NCI-H2081 treated with DMSO at 0.1 percent for 48 hours (cell line): ENCODE measurements around the gene SLC35F3.

Source experiments
- DNase-seq: peaks from one replicate; lab custom pipeline; 2025; lab: John Stamatoyannopoulos, UW

SLC35F3 gene

GRCh38 chr1:234256359-234256758 is 351.9 kb downstream of the SLC35F3 start:
- DNase-seq: no peak

- DNase-seq: no peak
These were observed 353.6 kb downstream of the SLC35F3 start for GRCh38 chr1:234258071-234258470.

DNA sequence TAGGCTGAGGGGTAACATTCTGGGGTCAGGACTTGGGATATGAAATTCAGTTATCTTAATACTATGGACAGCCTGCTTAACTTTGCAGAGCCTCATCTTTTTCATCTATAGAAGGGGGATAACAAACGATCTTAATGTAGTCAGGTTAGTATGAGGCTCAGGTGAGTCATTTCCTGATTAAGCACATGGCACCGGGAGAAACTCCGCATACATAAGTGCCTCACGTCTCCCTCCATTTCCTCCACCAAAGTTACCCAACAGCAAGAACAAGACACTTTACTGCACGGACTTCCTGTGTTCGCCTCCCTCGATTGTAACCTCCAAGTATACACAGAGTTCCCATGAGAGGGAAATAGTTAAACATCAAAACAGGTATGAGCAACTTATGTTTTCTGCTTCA is 356.1 kb downstream of the SLC35F3 start:
- no peak for DNase-seq

DNA sequence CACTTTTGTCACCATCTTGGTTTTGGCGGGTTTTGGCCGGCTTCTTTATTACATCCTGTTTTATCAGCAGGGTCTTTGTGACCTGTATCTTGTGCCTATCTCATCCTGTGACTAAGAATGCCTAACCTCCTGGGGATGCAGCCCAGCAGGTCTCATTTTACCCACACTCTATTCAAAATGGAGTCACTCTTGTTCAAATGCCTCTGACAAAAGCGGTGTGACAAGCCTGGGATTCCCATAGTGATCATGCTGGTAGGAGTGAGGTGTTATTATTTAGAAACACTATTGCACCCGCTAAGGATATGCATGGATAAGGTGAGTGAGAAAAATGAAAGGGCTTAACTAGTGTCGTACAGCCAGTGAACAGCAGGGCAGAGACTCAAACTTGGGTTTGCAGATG is 357.1 kb downstream of the SLC35F3 start:
- DNase-seq: no peak

- DNase-seq: no peak
These were observed 357.7 kb downstream of the SLC35F3 start for GRCh38 chr1:234262007-234262753.

DNA sequence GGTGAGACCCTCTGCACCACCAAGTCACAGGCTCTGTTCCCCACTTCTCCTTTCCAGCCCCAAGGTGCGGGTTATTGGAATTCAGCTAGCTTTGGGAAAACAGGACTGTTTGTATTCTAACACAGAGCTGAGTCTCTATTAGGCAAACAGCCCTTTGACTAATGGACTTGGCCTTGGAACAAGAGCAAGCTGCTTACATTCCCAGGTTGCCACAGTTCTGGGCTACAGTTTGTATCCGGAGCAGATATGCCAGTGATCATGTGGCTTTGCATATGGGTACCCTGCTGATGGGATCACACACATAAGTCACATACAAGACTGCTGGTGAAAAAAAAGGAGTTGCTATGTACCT is 358.3 kb downstream of the SLC35F3 start:
- DNase-seq: no peak

DNA sequence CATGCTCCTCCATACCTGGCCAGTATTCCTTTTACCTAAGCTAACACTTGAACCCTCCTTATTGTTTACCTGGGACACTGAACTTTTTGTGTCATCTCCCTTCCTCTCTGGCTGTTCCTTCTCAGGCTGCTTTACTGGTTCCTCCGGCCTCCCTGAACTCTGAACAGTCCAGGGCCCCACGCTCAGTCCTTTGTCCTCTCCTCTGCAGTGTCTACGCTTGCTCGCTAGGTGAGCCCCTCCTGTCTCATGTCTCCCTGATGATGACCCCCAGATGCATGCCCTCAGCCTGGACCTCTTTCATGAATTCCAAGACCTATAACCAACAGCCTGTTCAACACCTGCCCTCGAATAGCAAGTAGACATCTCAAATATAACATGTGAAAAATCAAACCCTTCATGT is 360.4 kb downstream of the SLC35F3 start:
- no peak for DNase-seq

GRCh38 chr1:234265321-234265720 is 360.8 kb downstream of the SLC35F3 start:
- DNase-seq: no peak

DNA sequence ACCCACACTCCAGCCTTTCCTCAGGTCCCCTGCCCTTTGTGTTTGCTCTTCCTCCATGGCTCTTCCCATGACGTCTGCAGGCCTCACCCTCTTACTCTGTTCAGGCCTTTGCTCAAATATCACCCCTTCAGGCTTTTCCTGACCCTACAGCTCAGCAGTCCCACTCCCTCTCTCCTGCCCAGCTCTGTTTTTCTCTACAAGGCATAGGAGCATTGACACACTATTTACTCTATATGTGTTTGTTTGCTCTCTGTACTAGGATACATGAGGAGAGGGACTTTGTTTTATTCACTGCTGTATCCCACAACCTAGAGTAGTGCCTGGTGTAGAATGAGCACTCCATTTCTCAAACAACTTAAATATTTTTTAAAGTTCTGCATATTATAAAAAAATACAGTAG is 361.4 kb downstream of the SLC35F3 start:
- no peak for DNase-seq

- no peak for DNase-seq
These were observed 365.6 kb downstream of the SLC35F3 start for GRCh38 chr1:234270093-234270492.

DNA sequence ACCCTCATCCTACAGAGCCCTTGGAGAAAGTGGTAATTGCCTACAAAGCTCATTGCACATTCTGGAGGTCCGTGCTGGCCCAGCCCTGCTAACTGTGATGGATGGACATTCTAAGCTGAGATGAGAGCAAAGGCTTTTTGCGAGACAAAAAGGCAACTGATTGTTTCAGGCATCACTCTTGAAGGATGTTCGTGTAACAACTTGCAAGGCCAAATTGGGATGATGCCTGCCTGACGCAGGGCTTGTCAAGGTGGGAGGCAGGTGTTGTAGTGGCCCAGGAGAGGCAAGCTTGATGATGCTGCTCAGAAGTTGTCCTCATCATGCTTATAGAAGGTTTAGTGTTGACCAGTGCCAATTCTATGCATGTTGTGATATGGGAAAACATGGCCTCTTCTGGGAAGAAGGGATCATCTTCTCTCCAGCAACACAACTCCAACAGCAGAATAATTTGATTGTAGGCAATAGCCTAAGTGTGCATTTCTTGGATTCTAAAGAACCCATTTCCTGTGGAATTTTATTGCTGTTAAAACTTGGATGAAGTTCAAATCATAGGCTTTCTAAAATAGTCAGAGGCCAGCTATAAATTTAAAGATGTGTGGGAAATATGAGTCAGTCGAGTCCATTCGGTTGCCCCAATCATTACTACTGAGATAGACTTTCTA is 366.2 kb downstream of the SLC35F3 start:
- DNase-seq: no peak

- DNase-seq: no peak
These were observed 366.7 kb downstream of the SLC35F3 start for GRCh38 chr1:234271243-234271606.

- DNase-seq: peak; percentile 21
These were observed 368.3 kb downstream of the SLC35F3 start for GRCh38 chr1:234272656-234273312.

GRCh38 chr1:234273981-234274380 is 369.5 kb downstream of the SLC35F3 start:
- no peak for DNase-seq

DNA sequence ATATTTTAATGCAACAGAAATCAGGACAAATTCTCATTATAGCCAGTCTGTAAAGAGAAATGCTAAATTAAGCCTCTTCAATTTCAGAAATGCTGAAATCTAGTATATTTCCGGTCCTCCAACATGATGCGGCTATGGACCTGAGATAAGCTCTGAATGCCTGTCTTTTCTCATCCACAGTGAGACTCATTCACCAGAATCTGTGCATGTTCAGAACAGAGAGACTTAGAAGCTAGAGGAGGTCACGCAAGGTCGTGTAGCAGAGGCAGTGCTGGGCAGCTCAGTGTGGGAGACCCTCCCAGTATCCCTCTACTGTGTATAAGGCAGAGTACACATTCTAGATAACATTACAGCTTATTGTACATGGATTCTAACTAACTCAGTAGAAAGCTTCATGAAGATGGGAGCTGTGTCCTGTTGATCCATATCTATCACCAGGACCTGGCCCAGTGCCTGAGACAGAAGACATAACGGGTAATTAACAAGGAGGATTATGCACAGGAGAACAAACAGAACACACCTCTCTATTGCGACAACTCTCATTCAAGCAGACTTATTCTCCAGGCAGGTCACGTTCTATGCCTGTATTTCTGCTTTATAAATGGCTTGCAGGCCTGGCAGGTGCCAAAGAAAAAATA is 371.8 kb downstream of the SLC35F3 start:
- no peak for DNase-seq

- no peak for DNase-seq
These were observed 372.8 kb downstream of the SLC35F3 start for GRCh38 chr1:234277161-234277868.

DNA sequence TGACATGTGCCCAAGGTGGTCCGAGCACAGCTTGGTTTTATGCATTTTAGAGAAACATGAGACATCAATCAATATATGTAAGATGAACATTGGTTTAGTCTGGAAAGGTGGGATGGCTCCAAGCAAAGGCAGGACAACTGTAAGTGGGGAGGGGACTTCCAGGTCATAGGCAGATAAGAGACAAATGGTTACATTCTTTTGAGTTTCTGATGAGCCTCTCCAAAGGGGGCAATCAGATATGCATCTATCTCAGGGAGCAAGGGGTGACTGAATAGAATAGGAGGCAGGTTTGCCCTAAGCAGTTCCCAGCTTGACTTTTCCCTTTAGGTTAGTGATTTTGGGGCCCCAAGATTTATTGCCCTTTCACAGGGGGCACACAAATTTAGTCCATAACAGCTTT is 374.5 kb downstream of the SLC35F3 start:
- no peak for DNase-seq

GRCh38 chr1:234280500-234280899 is 376.0 kb downstream of the SLC35F3 start:
- DNase-seq: no peak

GRCh38 chr1:234281826-234282489 is 377.5 kb downstream of the SLC35F3 start:
- DNase-seq: no peak

DNA sequence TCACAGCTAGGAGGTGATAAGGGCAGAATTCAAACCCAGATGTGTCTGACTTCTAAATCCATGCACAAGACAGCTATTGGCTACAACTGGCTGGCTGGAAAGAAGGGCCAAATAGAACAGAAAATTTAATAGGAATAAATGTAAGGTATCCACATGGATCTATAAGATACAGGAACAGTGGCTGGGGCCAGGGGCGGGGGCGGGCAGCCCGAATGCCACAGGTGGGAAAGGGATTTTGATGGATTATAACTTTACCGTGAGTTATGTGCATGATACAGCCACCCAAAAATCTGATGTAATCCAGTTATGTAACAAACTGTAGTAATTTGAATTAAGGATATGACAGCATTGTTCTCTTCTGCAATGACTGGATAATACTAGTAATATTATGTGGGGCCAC is 381.7 kb downstream of the SLC35F3 start:
- no peak for DNase-seq

DNA sequence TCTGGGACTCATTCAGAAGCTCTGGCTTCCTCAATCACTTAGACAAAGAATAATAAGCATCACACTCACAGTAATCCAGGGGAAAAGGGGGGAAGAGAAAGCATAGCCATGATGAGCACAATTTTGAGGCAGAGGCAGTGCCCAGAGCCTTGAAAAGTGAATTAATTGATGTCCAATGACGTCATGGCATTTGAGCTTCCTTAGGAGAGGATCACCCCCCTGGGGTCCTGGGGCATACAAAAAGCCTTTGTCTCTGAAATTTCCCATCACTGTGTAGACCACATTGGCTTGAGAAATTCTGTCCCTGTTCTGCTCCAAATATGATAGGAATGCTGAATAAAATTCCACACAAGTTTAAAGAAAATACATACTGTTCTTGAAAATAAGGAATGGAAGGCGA is 384.5 kb downstream of the SLC35F3 start:
- DNase-seq: no peak
